ENCODE results near the gene SLC18A2.
"Not testable (repeated sequence)": the region's sequence is repeated elsewhere in the genome, so short reads cannot be mapped to it uniquely, and the experiment has no call there.

Gene SLC18A2

DNA sequence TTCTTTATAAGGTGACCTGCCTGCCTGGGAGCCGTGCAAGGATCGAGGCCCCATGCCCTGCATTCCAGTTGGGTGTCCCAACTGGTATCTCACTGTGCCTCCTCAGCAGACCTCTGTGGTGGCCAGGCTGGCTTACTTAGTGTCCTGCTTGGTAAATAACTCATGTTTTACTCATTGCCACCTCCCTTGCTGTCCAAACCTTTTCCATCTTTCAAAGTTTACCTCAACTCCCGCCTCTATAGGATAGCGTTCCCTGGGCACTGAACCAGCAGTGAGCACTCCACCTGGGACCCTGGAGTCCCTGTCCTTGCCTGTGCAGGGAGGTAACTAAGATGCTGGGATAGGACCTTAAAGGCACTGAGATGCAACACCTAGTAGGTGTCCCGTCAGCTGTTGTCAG lies 33.6 kb downstream of the SLC18A2 start:
- TF ChIP-seq, protein P1, sequence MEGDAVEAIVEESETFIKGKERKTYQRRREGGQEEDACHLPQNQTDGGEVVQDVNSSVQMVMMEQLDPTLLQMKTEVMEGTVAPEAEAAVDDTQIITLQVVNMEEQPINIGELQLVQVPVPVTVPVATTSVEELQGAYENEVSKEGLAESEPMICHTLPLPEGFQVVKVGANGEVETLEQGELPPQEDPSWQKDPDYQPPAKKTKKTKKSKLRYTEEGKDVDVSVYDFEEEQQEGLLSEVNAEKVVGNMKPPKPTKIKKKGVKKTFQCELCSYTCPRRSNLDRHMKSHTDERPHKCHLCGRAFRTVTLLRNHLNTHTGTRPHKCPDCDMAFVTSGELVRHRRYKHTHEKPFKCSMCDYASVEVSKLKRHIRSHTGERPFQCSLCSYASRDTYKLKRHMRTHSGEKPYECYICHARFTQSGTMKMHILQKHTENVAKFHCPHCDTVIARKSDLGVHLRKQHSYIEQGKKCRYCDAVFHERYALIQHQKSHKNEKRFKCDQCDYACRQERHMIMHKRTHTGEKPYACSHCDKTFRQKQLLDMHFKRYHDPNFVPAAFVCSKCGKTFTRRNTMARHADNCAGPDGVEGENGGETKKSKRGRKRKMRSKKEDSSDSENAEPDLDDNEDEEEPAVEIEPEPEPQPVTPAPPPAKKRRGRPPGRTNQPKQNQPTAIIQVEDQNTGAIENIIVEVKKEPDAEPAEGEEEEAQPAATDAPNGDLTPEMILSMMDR (conservative IDR thresholded peaks at IDR 0.05): no peak
- no peak for TF ChIP-seq ZFX (IDR thresholded peaks at IDR 0.05)
- H3K27ac ChIP-seq: no peak overlapping the region

DNA sequence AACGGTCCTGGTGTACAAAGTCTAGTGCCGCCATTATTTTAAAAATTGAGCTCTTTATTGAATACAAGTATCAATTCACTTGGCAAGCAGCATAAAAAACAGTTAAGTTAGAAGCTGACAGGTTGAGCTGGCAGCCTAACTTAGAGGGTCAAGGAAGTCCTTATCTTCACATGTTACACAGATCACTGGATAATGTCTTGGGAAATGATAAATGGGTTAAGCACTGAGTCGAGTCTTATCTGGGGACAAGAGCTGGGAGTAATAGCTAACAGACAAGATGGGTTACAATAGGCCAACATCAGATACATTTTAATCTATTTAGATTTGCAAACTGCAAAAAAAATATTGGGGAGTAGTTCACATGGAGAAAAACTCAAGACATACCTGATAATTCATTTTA lies 34.2 kb downstream of the SLC18A2 start:
- H3K27ac ChIP-seq: no peak overlapping the region
- no peak for TF ChIP-seq ZFX (IDR thresholded peaks at IDR 0.05)
- TF ChIP-seq, protein P1 (conservative IDR thresholded peaks at IDR 0.05): no peak

DNA sequence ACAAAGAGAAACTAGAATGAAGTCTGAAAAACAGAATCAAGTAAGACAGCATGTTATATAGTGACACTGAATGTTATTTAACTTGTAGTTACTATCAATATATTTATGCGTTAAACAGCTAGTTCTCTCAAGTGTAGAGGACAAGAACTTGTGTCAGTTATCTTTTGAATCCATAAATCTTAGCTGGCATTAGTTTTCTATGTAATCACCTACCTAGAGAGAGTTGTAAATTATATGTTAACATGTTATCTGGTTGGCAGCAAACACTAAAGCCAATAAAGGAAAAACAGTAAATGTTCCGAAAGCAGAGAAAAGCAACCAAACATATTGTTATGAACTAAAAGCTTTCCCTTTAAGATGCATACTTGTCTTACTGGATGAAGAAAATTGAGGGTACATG lies 36.8 kb downstream of the SLC18A2 start:
- H3K27ac ChIP-seq: no peak overlapping the region
- TF ChIP-seq ZFX (IDR thresholded peaks at IDR 0.05): no peak
- TF ChIP-seq, protein P1 (conservative IDR thresholded peaks at IDR 0.05): no peak

DNA sequence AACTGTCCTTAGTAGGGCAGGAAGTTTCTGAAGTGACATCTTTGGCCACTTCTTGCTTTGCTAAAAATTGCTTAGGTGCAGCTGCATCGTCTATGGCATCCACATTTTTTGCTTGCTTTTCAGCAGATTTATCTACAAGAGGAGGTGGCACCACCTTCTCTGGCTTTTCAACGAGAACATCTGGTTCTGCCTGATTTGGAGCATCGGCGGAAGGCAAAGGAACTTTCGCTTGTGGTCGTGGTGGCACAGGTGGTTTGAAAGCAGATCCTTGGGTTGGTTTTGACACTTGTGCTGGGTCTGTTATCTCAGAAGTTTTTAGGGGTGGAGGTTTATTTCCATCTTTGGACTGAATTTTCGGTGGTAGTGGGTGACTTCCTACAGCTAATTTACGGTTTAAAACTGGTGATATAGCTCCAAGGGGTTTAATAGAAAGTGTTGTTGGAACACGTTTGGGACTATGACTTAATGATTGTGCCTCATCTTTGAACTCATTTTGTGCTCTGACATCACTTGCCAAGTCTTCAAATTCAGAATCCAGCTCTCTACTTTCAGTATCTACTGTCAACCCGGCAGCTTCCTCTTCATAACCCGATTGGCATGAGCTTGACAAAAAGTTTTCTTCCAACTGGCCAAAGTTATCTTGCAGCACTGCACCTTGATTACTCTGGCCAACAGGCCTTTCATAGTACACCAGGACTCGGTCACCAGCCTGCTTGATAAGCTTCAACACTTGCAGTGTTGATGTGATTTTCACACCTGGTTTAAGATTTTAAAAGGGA lies 44.0 kb downstream of the SLC18A2 start:
- TF ChIP-seq, protein P1 (conservative IDR thresholded peaks at IDR 0.05): no peak
- no peak for TF ChIP-seq ZFX (IDR thresholded peaks at IDR 0.05)
- no peak overlapping the region for H3K27ac ChIP-seq

DNA sequence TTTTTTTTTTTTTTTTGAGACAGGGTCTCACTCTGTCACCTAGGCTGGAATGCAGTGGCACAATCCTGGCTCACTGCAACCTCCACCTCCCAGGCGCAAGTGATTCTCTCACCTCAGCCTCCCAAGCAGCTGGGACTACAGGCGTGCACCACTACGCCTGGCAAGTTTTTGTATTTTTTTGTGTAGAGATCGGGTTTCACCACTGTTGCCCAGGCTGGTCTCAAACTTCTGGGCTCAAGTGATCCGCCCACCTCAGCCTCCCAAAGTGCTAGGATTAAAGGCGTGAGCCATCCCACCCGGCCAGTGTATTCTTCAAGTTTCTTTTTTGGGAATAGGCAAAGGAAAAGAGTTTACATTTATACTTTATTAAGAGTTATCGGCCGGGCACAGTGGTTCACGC lies 50.0 kb downstream of the SLC18A2 start:
- H3K27ac ChIP-seq: not testable (repeated sequence)

DNA sequence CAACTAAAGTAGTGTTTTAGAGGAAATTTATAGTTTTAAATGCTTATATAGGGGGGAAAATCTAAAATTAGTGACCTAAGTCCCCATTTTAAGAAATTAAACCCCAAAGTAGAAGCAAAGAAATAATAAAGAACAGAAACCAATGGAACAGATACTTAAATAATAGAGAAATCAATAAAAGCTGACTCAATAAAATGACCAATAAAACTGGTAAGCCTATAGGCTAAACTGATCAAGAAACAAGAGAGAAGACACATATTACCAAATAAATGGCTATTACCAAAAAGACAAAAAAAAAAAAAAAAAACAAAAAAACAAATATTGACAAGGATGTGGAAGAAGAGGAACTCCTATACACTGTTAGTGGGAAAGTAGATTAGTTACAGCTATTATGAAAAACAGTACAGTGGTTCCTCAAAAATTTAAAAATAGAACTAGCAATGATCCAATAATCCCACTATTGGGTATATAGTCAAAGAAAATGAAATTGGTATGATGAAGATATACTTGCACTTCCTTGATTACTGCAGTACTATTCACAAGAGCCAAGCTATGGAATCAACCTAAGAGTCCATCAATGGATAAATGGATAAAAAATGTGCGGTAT lies 53.2 kb downstream of the SLC18A2 start:
- no peak for TF ChIP-seq ZFX (IDR thresholded peaks at IDR 0.05)
- TF ChIP-seq, protein P1 (conservative IDR thresholded peaks at IDR 0.05): no peak
- H3K27ac ChIP-seq: no peak overlapping the region

DNA sequence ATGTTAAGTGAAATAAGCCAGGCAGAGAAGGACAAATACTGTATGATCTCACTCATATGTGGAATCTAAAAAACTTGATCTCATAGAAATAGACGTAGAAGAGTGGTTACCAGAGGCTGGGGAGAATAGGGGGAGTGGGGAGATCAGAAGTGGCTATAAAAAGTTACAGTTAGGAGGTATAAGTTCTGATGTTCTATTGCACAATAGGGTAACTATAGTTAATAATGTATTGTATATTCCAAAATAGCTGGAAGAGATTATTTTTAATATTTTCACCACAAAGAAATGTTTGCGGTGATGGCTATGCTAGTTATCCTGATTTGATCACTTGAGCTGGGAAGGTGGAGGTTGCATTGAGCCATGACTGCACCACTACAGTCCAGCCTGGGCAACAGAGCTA lies 53.8 kb downstream of the SLC18A2 start:
- H3K27ac ChIP-seq: no peak overlapping the region
- TF ChIP-seq, protein P1 (conservative IDR thresholded peaks at IDR 0.05): no peak
- no peak for TF ChIP-seq ZFX (IDR thresholded peaks at IDR 0.05)

DNA sequence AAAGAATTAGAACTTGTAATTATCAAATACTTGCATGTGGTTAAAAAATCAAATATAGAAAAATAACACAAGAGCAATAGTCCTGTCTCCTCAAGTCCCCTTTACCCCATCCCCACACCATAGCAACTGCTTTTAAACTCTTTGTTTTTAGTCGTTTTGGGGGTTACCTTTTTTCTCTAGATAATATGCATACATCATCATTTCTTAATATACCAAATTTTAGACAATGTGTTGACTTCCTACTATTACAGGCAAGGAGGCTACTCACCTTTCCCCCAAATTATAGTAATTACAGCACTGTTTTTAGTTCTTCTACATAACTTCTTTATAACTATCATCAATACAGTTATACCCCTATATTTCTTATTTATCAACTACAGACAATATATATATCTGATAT lies 57.3 kb downstream of the SLC18A2 start:
- TF ChIP-seq ZFX (IDR thresholded peaks at IDR 0.05): no peak
- TF ChIP-seq, protein P1 (conservative IDR thresholded peaks at IDR 0.05): no peak

More for the DNA sequence above, 57.3 kb downstream of the SLC18A2 start:
- no peak overlapping the region for H3K27ac ChIP-seq

Data from C4-2B (cell line).